Activated CD4-positive, alpha-beta T cell treated with anti-CD3 and anti-CD28 coated beads, Interleukin-2, amount 50 U/mL, for 48 hours (primary cell): Measurements from ENCODE around the gene ZBTB26.
A peak's percentile ranks its signal among the peaks of the same experiment; 100 is the strongest.
"Not testable (repeated sequence)": the region's sequence is repeated elsewhere in the genome, so short reads cannot be mapped to it uniquely, and the experiment has no call there.

ENCODE experiments used
- DNase-seq, 2 experiments: peaks; one replicate each; pipeline ENCODE4 v3.0.0-alpha.2; 2020

The ZBTB26 gene

DNA sequence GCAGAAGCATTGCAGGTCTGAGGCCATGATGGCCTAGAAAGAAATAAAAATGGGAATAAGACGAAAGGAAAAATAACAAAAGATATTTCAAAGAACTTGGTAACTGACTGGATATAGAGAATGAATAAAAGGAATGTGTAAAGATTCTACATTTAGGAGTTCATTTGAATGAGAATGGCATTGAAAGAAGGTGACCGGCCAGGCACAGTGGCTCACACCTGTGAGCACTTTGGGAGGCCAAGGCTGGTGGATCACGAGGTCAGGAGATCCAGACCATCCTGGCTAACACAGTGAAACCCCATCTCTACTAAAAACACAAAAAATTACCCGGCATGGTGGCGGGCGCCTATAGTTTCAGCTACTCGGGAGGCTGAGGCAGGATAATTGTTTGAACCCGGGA lies 8.6 kb downstream of the ZBTB26 start:
- no peak for DNase-seq

DNA sequence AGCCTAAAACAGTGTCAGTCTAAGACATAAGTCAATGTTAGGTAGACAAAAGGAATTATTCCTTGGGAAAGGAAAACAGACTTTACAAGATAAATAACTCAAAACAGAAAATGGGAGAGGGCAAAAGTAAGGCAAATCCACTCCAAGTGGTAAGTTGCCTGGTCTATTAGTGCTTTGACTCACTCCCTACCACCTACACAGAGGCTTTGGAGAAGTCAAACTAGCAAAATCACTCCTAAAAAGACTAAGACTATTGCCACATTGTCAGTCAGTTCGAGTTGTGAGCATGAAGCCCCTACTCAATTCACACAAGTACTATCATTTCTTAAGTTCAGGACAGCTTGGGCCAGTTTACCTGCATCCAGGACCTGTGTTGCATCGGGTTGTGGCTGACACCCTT lies 13.0 kb downstream of the ZBTB26 start:
- DNase-seq, result no peak

DNA sequence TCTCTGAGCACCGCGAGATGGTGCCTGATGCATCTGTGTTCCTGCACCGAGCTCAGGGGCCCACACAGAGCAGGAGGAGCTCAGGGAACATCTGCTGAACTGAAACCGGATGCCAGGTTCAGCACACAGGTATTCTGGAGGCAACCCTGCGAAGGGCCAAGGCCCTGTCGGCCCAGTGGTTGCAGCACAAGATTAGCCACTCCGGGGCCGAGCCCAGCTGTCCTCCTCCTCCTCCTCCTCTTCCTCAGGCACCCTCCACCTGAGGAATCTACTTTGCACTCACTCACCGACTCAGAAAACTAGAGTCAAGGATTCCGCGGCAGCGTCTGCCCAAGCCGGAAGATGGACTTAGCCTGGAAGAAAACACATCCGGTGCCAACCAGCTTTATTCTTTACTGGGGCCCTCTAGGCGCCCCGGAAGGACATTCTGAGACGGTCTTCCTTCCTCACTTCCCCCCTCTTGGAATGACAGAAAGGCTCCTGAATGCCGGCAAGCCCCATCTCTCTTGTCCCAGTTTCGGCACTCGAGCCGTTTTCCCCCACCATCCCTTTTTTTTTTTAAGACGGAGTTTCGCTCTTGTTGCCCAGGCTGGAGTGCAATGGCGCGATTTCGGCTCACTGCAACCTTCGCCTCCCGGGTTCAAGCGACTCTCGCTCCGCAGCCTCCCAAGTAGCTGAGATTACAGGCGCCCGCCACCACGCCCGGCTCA lies 18.2 kb downstream of the ZBTB26 start, which contains the start of gene ZBTB6:
Gene ZBTB6, minus strand, starts transcription at position 360 of the 710 bp plus-strand sequence. CDS start 1,251 bp downstream, outside the sequence.
- peak; percentile 69 to 76 for DNase-seq

DNA sequence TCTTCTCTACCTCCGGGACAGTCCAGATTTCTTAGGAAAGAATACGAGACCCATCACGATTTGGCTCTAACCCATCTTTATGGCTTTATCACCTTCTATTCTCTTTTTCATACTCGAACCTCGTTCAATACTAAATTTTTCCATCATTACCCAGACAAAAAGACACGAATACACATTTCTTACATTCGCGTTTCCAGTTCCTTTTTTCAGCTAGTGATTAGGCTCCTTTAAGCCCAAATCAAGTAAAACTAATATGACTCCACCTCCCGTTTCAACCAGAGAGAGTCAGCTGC lies 18.7 kb downstream of the ZBTB26 start:
- DNase-seq, result no peak

DNA sequence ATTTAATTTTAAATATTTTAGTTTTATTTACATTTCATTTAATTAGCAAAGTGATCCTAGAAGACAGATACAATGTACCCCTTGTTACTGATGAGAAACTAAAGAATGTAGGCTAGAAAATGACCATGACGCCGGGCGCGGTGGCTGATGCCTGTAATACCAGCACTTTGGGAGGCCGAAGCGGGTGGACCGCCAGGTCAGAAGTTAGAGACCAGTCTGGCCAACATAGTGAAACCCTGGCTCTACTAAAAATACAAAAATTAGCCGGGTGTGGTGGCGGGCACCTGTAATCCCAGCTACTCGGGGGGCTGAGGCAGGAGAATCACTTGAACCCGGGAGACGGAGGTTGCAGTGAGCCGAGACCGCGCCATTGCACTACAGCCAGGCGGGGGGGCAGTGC lies 25.2 kb downstream of the ZBTB26 start:
- not testable (repeated sequence) for DNase-seq

- DNase-seq, result peak; percentile 95 to 97
Measured at GRCh38 chr9:122904823-122905710, 26.2 kb downstream of the ZBTB26 start, which contains the start of gene RC3H2. Gene RC3H2, minus strand, starts transcription at chr9:122905359. Its CDS starts 7,850 bp downstream, at chr9:122897509.

GRCh38 chr9:122904466-122904822 lies 26.9 kb downstream of the ZBTB26 start:
- DNase-seq, result peak in 1 of 2 experiments; percentile 29

GRCh38 chr9:122900791-122901190 lies 30.5 kb downstream of the ZBTB26 start:
- no peak for DNase-seq

GRCh38 chr9:122897969-122898368 lies 33.3 kb downstream of the ZBTB26 start:
- DNase-seq, result no peak

GRCh38 chr9:122888480-122888879 lies 42.8 kb downstream of the ZBTB26 start:
- no peak for DNase-seq

GRCh38 chr9:122883125-122883524 lies 48.2 kb downstream of the ZBTB26 start:
- DNase-seq, result no peak

- DNase-seq, result no peak
Measured at GRCh38 chr9:122879443-122879842, 51.9 kb downstream of the ZBTB26 start.

GRCh38 chr9:122875523-122875922 lies 55.8 kb downstream of the ZBTB26 start:
- no peak for DNase-seq

DNA sequence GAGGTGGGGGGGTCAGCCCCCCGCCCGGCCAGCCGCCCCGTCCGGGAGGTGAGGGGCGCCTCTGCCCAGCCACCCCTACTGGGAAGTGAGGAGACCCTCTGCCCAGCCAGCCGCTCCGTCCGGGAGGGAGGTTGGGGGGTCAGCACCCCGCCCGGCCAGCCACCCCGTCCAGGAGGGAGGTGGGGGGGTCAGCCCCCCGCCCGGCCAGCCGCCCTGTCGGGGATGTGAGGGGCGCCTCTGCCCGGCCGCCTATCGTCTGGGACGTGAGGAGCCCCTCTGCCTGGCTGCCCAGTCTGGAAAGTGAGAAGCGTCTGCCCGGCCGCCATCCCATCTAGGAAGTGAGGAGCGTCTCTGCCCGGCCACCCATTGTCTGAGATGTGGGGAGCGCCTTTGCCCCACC lies 64.0 kb downstream of the ZBTB26 start:
- DNase-seq, result not testable (repeated sequence)

DNA sequence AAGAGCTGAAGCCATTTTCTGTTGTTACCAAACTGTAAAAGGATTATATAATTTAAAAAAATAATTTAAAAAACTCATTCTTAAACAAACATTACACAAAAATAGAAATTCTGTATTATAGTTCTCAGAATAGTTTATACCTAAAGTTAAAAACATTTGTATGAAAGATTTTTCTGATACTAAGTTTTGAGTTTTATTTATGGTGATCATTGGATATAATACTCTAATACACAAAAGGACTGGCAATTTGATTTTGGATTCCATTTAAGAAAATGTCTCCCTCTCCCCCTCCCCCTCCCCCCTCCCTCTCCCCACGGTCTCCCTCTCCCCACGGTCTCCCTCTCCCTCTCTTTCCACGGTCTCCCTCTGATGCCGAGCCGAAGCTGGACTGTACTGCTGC lies 65.2 kb downstream of the ZBTB26 start:
- DNase-seq, result no peak
